Hematopoietic multipotent progenitor cell treated with erythropoietin and hydrocortisone succinate and interleukin-3 and kit ligand, for 4 days (in vitro differentiated cells): ENCODE results near the gene RDH13.

Experiments
- DNase-seq: peaks from one replicate; pipeline ENCODE4 v3.0.0-alpha.2; 2015

The RDH13 gene

DNA sequence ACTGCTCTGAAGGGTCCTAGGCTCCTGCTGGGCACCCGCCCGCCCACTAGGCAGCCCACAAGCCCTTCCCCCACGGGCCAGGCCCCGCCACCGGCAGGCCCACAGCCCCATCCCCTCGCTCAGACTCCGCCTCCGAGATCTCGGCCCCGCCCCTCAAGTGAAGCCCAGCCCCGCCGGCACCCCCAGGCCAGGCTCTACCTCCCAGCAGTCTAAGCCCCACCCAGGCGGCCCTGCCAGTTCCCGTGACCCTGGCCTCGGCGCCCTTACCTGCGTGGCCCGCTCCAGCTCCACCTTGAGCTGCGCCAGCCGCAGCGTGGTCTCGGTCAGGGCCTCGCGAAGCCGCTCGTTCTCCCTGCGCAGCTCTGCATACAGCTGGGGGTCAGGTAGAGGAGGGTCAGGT is 29.0 kb upstream of the RDH13 start:
- DNase-seq = no peak

- DNase-seq = no peak
Measured at GRCh38 chr19:55091126-55091910, 28.4 kb upstream of the RDH13 start.

DNA sequence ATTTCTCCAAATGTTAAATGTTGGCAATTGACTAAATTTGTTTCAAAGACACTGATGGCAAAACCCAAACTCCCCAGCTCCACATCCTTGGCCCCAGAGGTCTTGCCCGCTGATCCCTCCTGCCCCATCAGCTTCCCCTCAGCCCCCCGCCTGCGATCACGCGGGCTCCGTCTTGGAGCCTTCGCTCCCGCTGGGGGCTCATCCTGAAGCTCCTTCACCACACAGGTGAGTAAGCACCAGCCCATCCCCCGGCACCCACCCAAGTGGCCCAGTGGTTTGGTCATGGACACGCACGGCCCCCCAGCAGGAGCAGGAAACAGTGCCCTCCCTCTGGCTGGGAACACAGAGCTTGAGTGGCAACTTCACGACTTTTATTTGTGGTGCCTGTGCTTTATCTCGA is 27.6 kb upstream of the RDH13 start:
- no peak for DNase-seq

- DNase-seq = no peak
Measured at GRCh38 chr19:55089342-55089944, 26.5 kb upstream of the RDH13 start.

GRCh38 chr19:55088543-55089341 is 25.8 kb upstream of the RDH13 start:
- DNase-seq = peak; percentile 89

GRCh38 chr19:55088021-55088451 is 25.1 kb upstream of the RDH13 start:
- DNase-seq = no peak

DNA sequence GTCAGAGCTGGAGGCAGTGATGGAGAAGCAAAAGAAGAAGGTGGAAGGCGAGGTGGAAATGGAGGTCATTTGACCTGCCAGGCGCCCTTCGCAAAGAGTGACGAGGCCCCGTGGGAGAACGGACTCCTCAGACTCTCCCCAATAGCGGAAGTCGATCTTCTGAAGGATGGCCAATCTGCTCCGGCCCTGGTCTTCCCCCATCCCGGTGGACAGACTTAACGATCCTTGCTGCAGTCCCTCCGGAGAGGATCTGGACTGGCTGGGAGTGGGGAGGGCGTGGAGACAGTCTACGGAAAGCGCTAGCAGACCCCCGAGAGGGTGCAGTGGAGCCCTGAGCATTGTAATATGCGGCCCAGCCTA is 24.6 kb upstream of the RDH13 start:
- DNase-seq = no peak

GRCh38 chr19:55086730-55087541 is 24.0 kb upstream of the RDH13 start:
- DNase-seq = peak; percentile 84

DNA sequence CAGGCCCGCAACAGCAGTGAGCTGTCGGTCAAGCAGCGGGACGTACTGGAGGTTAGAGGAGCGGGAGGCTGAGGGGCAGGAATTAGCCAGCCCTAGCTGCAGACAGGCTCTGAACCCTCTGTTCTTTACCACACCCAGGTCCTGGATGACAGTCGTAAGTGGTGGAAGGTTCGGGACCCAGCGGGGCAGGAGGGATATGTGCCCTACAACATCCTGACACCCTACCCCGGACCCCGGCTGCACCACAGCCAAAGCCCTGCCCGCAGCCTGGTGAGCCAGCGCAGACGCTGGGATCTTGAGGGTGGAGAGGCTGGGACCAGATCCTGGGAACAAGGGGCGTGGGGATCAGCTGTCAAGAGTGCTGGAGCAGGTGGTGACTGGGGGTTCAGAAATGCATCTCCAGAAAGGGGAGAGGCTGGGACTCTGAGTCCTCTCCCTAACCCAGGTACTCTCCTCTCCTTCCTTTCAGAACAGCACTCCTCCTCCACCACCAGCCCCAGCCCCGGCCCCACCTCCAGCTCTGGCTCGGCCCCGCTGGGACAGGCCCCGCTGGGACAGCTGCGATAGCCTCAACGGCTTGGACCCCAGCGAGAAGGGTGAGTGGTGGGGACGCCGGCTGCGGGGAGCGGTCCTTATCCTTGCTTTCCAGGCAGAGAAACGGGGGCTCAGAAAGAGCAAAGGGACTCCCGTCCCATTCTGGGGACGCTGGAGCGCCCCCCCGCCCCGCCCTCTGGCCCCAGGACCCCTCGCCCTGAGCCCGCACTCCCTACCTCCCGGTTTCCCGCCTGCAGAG is 23.2 kb upstream of the RDH13 start:
- DNase-seq = no peak

DNA sequence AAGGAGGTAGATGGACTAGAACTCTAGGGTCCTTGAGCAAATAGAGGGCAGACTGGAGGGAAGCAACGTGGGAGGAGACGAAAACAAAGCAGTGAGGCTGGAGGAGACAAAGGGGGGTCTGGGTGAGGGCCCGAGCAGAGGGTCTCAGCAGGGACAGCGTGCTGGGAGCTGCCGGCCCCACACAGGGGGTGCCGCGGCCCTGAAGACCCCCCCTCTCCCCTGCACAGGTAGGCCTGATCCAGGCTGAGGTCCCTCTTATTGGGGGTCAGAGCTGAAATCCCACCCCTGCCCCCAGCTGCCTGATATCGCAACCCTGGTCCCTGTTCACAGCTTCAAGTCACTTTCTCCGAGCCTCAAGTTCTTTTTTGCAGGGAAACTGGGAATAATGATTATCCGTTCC is 21.5 kb upstream of the RDH13 start:
- no peak for DNase-seq

DNA sequence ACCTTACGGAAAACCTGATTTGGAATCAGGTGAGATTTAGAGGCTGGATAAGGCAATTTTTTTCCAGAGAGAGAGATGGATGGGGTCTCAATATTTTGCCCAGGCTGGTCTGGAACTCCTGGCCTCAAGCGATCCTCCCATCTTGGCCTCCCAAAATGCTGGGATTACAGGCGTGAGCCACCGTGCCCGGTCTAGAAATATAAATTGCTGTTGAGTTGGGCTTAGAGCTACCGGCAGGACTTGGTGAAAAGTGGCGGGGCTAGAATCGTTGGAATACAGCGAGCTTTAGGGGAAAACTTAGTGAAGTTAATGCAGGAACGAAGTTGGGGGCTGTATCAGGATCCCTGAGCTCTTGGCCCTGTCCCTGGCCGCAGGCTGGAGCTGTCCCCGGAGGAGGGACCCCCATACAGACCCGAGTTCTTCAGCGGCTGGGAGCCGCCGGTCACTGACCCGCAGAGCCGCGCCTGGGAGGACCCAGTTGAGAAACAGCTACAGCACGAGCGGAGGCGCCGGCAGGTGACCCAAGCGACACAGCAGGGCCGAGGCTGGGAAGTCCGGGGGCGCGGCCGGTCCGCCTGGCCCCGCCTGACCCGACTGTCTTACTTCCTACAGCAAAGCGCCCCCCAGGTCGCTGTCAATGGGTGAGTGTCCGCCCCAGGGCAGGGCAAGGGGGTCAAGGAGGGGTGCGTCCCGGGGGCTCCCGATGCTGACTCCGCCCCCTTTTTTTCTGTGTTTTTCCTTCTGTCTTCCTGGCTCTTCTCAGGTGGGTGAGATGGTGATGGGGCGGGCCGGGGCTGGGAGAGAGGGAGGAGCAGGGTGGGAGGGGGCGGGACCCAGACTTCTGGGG is 20.3 kb upstream of the RDH13 start:
- no peak for DNase-seq

DNA sequence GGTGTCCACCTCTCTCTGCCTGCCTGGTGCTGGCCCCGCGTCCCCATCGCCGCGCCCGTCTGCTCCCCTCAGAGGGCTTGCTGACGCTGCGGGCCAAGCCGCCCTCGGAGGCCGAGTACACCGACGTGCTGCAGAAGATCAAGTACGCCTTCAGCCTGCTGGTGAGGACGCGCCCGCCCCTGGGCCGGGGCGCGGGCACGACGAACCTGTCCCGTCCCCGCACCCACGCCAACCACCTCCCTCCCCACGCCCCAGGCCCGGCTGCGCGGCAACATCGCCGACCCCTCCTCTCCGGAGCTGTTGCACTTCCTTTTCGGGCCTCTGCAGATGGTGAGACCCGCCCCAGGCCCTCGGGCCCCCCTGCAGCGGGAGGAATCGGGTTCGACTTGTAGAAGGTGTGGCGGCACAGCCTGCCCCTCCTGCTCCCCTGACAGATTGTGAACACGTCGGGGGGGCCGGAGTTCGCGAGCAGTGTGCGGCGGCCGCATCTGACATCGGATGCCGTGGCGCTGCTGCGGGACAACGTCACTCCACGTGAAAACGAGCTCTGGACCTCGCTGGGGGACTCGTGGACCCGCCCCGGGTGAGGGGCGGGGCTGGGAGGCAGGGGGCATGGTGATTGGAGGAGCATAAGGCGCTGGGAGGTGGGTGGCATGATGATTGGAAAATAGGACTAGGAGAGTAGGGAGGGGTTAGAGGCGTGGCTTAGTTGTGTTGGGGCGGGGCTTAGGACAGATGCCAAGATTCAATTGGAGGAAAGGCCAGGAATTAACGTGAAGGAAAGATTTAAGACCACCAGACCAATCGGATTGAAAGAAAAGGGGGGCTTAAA is 19.3 kb upstream of the RDH13 start:
- DNase-seq = peak; percentile 83

GRCh38 chr19:55081770-55082019 is 18.7 kb upstream of the RDH13 start:
- no peak for DNase-seq

GRCh38 chr19:55080968-55081769 is 18.2 kb upstream of the RDH13 start:
- DNase-seq = peak; percentile 94

DNA sequence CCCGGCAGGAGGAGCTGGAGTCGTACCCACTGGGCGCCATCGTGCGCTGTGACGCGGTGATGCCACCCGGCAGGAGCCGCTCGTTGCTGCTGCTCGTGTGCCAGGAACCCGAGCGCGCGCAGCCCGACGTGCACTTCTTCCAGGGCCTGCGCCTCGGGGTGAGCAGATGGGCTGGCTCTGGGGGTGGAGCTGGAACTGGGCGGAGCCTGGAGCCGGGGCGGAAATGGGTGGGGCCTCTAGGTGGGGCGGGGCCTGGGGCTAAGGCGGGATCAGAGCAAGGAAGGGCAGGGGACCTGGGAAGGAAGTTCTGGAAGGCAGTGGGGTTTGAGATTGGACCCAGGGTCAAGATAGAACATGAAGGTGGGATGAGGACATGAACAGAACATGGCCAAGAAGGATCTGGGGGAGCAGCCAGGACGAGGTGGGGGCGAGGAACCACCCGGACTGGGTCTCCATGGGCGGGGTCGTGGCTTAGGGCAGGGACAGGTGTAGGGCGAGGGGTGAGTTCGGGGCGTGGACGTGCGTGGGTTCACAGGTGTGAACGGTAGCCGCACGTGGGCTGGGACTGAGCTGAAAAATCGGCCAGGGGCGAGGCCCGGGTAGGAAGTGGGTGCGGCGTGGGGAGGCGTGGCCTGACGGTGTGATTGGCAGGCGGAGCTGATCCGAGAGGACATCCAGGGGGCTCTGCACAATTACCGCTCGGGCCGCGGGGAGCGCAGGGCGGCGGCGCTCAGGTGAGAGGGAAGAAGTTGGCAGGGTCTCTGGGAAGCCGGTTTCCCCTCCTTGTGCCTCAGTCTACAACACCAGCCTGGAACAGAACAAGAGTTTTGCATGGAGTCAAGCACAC is 17.4 kb upstream of the RDH13 start:
- DNase-seq = peak; percentile 91

- DNase-seq = no peak
Measured at GRCh38 chr19:55079400-55080038, 16.6 kb upstream of the RDH13 start.

DNA sequence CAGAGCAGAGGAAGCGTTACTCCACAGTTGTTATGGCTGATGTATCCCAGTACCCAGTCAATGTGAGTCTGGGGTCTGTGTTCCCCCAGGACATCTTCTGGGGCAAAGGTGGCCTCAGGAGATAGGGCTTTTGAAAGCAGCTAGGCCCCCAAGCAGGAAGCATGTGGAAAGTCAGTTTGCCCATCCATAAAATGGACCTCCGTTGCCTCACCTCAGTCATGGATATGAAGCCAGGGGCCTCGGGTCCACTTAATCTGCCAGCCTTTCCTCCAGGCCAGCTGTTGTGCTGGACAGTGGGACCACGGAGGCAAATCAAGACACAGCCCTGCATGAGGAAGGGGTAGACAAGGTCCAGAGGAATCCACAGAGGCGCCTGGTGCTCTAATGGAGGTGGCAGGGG is 16.0 kb upstream of the RDH13 start:
- no peak for DNase-seq

DNA sequence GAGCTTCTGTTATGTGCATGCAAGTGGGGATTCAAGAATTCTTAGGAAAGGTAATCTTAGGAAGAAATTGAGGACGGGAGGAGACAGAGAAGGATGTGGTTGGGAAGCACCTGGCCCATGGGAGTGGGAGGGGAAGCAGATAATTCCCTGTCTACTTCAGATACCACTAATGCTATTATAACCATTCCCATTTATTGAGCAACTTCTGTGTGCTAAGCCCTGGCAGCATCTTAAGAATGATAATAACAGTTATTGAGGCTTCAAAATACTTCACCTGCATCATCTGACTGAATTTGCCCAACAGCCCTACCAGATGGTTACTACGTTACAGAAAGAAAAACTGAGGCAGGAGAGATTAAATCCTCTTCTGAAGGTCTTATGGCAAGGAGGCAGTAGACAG is 14.2 kb upstream of the RDH13 start:
- DNase-seq = no peak
